Stimulated activated CD4-positive, alpha-beta T cell treated with anti-CD3 and anti-CD28 coated beads, Interleukin-4, amount 100 ng/mL, for 24 hours (primary cell): Measurements from ENCODE around the gene LRRC25.
A peak's percentile ranks its signal among the peaks of the same experiment; 100 is the strongest.
"Not testable (repeated sequence)": the region's sequence is repeated elsewhere in the genome, so short reads cannot be mapped to it uniquely, and the experiment has no call there.

ENCODE experiments used
- DNase-seq: peaks from one replicate; pipeline ENCODE4 v3.0.0-alpha.2; 2020

Gene LRRC25

GRCh38 chr19:18401580-18402112 is 4.2 kb upstream of the LRRC25 start:
- no peak for DNase-seq

GRCh38 chr19:18399008-18399407 is 1.6 kb upstream of the LRRC25 start:
- DNase-seq: no peak

- DNase-seq: no peak
Measured at GRCh38 chr19:18396471-18397241, 766 bp downstream of the LRRC25 start.

GRCh38 chr19:18393836-18394235 is 3.6 kb downstream of the LRRC25 start:
- DNase-seq: no peak

GRCh38 chr19:18392926-18393325 is 4.5 kb downstream of the LRRC25 start:
- no peak for DNase-seq

- DNase-seq: no peak
Measured at GRCh38 chr19:18392417-18392816, 5.0 kb downstream of the LRRC25 start.

- no peak for DNase-seq
Measured at GRCh38 chr19:18391509-18392075, 5.8 kb downstream of the LRRC25 start.

GRCh38 chr19:18390065-18390907 is 7.1 kb downstream of the LRRC25 start:
- no peak for DNase-seq

- no peak for DNase-seq
Measured at GRCh38 chr19:18389726-18390064, 7.7 kb downstream of the LRRC25 start.

GRCh38 chr19:18388960-18389725 is 8.3 kb downstream of the LRRC25 start:
- no peak for DNase-seq

GRCh38 chr19:18388100-18388959 is 9.1 kb downstream of the LRRC25 start:
- DNase-seq: peak; percentile 78

GRCh38 chr19:18386543-18387271 is 10.7 kb downstream of the LRRC25 start:
- no peak for DNase-seq

- peak; percentile 21 for DNase-seq
Measured at GRCh38 chr19:18385675-18386542, 11.5 kb downstream of the LRRC25 start, which contains the start of gene GDF15. TSS of gene GDF15 (plus strand) at chr19:18386158. CDS start at chr19:18386190, 32 bp downstream.

- no peak for DNase-seq
Measured at GRCh38 chr19:18385359-18385674, 12.1 kb downstream of the LRRC25 start.

GRCh38 chr19:18384775-18385174 is 12.6 kb downstream of the LRRC25 start:
- DNase-seq: no peak

- DNase-seq: not testable (repeated sequence)
Measured at GRCh38 chr19:18383622-18384021, 13.8 kb downstream of the LRRC25 start.

- DNase-seq: no peak
Measured at GRCh38 chr19:18380843-18381242, 16.6 kb downstream of the LRRC25 start.

- no peak for DNase-seq
Measured at GRCh38 chr19:18379803-18380747, 17.3 kb downstream of the LRRC25 start.

- no peak for DNase-seq
Measured at GRCh38 chr19:18377026-18377425, 20.4 kb downstream of the LRRC25 start.
